HG03432 (cell line): ENCODE measurements around the gene ERO1B.

ENCODE experiments used
- ATAC-seq: cut with Tn5 transposase; IDR thresholded peaks from one replicate; pipeline ENCODE4 v1.9.1; 2021; ENCODE audit warnings: mild to moderate bottlenecking, moderate library complexity; ENCODE audit not compliant: unreplicated experiment

The ERO1B gene

DNA sequence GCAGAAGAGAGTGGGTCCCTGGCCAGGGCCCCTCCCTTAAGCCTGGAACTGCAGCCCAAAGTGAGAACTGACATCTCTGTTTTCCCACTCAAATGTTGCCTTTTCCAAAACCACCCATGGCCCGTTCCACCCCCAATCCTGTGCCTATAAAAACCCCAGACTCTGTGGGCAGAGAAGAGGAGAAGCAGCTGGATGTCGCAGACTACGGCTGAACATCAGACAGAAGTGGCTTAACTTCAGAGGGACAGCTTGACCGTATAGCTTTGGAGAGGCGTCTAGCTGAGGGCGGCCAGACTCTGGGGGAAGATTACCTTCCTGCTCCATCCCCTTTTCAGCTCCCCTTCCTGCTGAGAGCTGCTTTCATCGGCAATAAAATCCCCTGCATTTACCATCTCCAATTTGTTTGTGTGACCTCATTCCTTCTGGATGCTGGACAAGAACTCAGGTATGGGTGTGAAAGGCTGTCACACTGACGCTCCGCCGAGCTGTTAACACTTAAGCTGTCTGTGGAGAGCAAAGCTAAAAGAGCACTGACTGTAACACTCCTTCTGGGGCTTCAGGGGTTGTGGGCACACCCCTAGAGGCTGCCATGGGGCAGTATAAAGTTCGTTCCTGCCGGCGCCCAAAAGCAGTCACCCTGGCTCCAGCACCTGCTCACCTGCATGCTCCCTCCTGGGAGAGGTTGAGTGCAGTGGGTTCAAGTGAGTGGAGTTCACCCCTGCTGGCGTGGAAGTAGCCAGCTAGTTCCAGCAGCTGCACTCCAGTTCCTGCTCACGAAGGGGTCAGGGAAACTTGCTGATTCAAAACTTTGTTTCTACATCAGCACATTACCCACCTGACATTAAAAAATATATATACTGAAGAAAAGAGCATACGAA, 19.6 kb upstream of the ERO1B start:
- no peak for ATAC-seq

- no peak for ATAC-seq
Measured at GRCh38 chr1:236297161-236297560, 15.4 kb upstream of the ERO1B start.

DNA sequence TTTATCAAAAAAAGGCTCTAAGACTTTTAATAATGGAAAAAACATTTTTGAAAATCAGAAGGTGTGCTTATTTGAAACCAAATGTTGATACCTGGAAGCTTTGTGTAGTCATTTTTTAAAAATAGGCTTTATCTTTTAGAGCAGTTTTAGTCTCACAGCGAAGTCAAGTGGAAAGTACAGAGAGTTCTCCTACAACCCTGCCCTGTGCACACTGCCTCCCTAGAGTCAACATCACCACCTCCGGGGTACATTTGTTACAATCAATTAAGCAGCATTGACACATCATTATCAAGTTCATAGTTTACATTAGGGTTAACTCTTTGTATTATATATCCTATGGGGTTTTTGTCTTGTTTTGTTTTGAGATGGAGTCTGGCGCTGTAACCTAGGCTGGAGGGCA, 10.7 kb upstream of the ERO1B start:
- no peak for ATAC-seq

DNA sequence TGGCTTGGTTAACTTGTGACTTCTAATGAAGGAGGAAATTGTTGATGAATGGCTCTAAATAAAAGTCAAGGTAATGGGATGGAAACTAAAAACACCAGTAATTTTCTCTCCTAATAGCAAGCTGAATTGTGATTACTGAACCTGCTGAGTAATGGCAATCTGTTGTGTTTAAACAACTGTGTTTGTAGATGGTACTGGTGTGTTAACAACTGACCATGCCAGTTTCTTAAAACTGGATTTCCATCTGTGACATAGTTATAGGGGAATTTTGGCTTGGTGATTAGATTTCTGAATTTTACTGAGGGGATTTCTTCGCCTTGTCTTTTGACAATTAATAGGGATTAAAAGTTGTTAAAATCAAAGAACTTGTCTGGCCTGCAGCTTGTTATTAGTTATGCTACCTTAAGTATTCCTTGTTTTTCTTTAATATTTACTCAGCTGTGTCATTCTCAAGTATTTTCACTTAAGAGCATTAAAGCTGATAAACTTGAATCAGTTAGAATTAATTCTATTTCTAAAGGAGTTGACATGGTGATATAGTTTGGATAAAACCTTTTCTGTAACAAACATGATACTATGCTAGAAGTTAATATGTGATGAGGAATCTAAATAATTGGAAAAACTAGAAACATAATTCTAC, 7.9 kb upstream of the ERO1B start:
- no peak for ATAC-seq

DNA sequence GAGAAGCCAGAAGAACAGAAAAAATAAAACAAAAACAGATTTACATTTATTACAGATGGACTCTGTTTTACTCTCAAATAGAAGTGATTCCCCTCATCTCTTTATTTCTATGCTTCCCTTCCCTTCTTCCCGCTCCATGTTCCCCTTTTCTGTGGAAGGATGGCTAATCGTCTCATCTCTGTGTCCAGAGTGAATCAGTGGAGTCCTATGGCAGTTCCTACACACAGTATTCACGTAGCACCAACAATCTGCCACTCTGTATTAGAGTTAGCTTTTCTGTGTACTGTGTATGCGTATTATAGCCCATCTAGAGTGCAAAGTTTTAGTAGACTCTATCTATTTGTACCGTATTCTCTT, 6.8 kb upstream of the ERO1B start:
- ATAC-seq, result no peak

GRCh38 chr1:236287757-236288619, 6.2 kb upstream of the ERO1B start:
- no peak for ATAC-seq

DNA sequence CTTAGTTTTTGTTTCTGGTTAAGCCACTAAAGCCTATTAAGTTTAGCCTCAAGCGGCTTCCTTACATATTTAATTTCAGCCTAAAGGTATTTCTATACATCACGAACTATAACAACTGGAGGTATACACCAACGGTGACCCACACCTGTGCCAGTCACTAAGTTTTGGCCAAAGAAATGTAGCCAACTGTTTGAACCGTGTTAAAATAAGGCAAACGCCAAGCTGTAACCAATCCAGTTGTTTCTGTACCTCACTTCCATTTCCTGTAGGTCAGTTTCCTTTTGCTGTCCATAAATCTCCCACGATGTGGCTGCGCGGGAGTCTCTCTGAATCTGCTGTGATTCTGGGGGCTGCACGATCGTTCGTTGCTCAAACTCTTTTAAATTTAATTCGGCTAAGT, 5.6 kb upstream of the ERO1B start:
- no peak for ATAC-seq

DNA sequence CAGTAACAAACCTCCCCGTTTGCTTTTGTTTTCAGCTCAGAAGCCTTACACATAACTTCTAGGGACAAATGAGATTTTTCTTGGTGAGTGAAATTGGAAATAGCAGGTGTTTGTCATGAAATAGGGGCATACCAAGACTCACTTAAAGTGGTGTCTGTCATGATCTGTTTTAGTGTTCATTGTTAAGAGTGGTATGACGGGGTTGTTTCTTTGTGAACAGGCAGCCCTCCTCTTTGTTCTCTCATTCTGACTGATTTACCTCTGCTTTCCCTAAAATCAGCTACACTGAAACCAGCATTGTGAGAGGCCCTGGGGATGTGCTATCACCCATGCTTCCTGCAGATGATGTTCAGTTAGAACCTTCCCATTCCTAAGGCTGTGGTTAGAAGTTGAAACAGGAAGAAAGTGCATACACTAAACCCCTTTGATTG, 2.5 kb upstream of the ERO1B start:
- peak; percentile 54 for ATAC-seq

GRCh38 chr1:236282719-236283118, 961 bp upstream of the ERO1B start:
- no peak for ATAC-seq

GRCh38 chr1:236282425-236282716, 613 bp upstream of the ERO1B start:
- ATAC-seq, result peak; percentile 8

GRCh38 chr1:236281198-236281653, 532 bp downstream of the ERO1B start:
- peak; percentile 28 for ATAC-seq

DNA sequence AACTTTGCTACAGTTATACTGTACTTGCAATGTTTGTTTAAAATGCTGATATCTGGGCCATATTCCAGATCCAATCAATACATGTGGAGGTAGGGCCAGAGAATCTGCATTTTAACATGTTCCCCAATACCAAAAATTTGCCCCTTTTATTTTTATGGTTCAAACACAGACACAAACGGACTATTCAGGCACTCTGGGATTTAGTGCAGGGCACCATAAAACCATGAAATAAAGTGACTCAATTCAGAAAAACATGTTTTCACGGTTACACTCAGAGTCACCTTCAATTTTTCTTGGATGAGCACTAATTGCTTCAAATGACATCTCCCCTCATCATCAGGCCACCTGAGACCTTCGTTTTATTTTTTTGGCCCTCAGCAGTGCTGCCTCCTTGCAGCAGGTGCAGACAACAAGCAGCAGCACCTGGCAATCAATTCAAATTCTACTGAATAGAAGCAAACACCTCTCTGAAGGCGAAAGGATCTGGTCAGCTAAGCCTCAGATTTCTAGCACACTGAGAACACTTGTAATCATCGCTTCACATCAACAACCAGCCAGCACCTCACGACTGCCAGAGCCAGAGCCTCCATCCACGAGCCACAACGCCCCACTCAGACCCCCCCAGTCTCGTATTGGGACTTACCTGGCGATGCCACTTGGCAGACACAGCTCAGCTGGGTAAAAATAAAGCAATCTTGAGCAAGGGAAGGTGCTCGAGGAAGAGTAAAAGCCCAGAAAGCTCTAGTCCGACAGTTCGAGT, 1.1 kb downstream of the ERO1B start:
- ATAC-seq, result no peak

GRCh38 chr1:236275586-236275985, 6.2 kb downstream of the ERO1B start:
- no peak for ATAC-seq

DNA sequence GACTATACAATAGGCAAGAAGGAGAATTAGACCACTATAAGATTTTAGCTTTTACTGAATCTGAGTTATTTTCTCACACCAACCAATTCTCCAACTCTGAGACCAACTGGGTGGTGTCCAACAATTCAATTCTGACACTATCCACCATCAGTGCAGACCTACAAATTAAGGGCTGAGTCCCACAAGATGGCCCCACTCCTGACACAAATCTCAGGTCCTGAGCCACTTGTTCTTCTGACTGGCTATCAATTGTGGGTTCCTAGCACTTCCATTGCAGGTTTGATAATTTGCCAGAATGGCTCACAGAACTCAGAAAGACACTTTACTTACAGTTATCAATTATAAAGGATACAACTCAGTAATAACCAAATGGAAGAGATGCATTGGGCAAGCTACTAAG, 6.7 kb downstream of the ERO1B start:
- ATAC-seq, result no peak

DNA sequence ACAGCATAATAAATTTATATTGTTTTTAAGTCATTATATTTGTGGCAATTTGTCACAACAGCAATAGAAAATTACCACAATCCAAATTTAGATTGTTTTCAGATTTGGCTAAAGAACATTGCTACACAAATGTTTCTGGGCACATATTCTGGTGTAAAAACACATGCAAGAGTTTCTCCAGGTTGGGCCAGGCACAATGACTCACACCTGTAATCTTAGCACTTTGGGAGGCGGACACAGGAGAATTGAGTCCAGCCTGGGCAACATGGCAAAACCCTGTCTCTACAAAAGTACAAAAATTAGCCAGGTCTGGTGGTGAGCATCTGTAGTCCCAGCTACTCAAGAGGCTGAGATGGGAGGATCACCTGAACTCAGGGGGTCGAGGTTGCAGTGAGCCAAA, 8.4 kb downstream of the ERO1B start:
- ATAC-seq, result no peak

- no peak for ATAC-seq
Measured at GRCh38 chr1:236269439-236269838, 12.3 kb downstream of the ERO1B start.

DNA sequence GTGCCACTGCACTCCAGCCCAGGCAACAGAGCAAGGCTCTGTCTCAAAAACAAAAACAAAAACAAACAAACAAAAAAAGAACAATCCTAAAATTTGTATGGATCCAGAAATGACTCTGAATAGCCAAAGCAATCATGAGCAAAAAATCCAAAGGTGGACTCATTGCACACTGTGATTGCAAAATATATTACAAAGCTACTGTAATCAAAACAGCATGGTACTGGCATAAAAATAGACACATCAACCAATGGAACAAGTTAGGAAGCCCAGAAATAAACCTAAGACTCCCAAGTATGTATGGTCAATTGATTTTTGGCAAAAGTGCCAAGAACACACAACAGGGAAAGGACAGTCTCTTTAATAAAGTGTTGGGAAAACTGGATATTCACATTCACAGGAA, 19.9 kb downstream of the ERO1B start:
- ATAC-seq, result no peak

GRCh38 chr1:236261033-236261432, 20.7 kb downstream of the ERO1B start:
- ATAC-seq, result no peak

DNA sequence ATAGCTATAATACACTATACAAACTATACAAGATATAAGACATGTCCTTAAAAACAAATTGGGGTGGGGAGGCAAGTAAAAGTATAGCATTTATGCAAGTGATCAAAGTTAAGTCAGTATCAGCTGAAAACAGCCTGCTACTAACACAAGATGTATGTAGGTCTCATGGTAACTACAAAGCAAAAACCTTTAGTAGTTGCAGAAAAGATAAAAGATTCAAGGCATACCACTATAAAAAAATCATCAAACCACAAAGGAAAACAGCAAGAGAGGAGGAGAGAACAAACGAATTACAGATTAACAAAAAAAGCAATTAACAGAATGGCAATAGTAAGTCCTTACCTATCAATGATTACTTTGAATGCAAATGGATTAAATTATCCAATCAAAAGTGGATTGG, 22.7 kb downstream of the ERO1B start:
- no peak for ATAC-seq

GRCh38 chr1:236258114-236258622, 23.6 kb downstream of the ERO1B start:
- ATAC-seq, result no peak

DNA sequence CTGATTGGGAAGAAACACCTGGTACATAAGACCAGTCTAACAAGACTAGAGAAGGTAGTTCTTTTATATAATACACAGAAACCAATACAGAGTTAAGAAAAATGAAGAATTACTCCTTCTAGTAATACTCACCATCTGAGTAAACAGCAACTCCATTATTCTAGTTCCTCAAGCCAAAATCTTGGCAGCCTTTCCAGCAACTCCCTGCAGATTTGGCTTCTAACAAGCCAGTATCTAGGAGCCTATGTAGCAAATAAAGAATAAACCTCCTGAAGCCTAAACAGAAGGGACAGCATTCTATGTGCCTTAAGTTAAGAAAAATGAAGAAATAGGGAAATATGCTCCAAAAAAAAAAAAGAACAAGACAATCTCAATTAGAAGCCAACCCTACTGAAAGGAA, 24.5 kb downstream of the ERO1B start:
- no peak for ATAC-seq
